CD4-positive, alpha-beta T cell (primary cell): ENCODE measurements around the gene SIL1. TPM values are rescaled to one million over a fixed set of nuclear protein-coding genes. Genes with fewer than 3 reads are reported as not detected.

Source experiments
- ATAC-seq: fragments of 200-7000 bp; cut with Tn5 transposase; one replicate; pipeline ENCODE4 v1.10.0; 2022; ENCODE audit warnings: mild to moderate bottlenecking; ENCODE audit not compliant: poor library complexity
- CTCF ChIA-PET: fragments of 350-600 bp; sonication (Branson Sonifier 250); formaldehyde crosslinking; loops from one replicate; lab custom pipeline; 2021; ENCODE audit warnings: antibody characterized with exemption, inconsistent platforms; lab: Charles Lee
- POLR2A ChIA-PET: fragments of 350-600 bp; sonication (Branson Sonifier 250); formaldehyde crosslinking; loops from one replicate; lab custom pipeline; 2021; ENCODE audit warnings: antibody characterized with exemption, inconsistent platforms; lab: Charles Lee
- DNase-seq, 14 experiments: peaks; one replicate each; pipeline ENCODE4 v3.0.0-alpha.2; 2013 to 2020; ENCODE audit warnings: mixed read lengths in 2 of 14
- H3K27ac ChIP-seq, 2 donors: one replicate each; pipeline versions ENCODE4 v1.5.1 to v1.7.0; 2013; ENCODE audit warnings: low read length in 2 of 2, low read depth in 1 of 2, mild to moderate bottlenecking in 1 of 2
- H3K27me3 ChIP-seq, 2 experiments: 1 replicate in 1 of 2; 2 replicates in 1 of 2; pipeline versions ENCODE4 v1.6.1 to v1.7.0; 2013; ENCODE audit warnings: low read length in 2 of 2, control low read depth in 1 of 2, mild to moderate bottlenecking in 1 of 2, moderate library complexity in 1 of 2; ENCODE audit not compliant: insufficient read depth in 2 of 2, control insufficient read depth in 1 of 2
- H3K36me3 ChIP-seq: one replicate; pipeline ENCODE4 v1.6.1; 2013; ENCODE audit warnings: low read length, control low read depth; ENCODE audit not compliant: insufficient read depth
- H3K4me1 ChIP-seq: one replicate; pipeline ENCODE4 v1.6.1; 2013; ENCODE audit warnings: low read length, control low read depth; ENCODE audit not compliant: insufficient read depth
- H3K4me3 ChIP-seq: one replicate; pipeline ENCODE4 v1.5.1; 2013; ENCODE audit warnings: mild to moderate bottlenecking, low read length, moderate library complexity
- H3K9me3 ChIP-seq, 2 experiments: 1 replicate in 1 of 2; 2 replicates in 1 of 2; pipeline versions ENCODE4 v1.6.1 to v1.7.0; 2013; ENCODE audit warnings: low read length in 2 of 2, mild to moderate bottlenecking in 2 of 2, control low read depth in 1 of 2, moderate library complexity in 1 of 2; ENCODE audit not compliant: control insufficient read depth in 1 of 2, insufficient read depth in 1 of 2
- H3K27ac Mint-ChIP-seq: one replicate; pipeline ENCODE4 v1.8.0; 2020; ENCODE audit warnings: mixed read lengths
- H3K27me3 Mint-ChIP-seq: one replicate; pipeline ENCODE4 v1.8.0; 2021; ENCODE audit warnings: mixed read lengths
- H3K36me3 Mint-ChIP-seq: one replicate; pipeline ENCODE4 v1.8.0; 2021; ENCODE audit warnings: low read depth, mixed read lengths
- H3K4me1 Mint-ChIP-seq: one replicate; pipeline ENCODE4 v1.8.0; 2021; ENCODE audit warnings: low read depth, mixed read lengths
- H3K4me3 Mint-ChIP-seq: one replicate; pipeline ENCODE4 v1.8.0; 2020; ENCODE audit warnings: mild to moderate bottlenecking, mixed read lengths
- H3K9me3 Mint-ChIP-seq: one replicate; pipeline ENCODE4 v1.8.0; 2020; ENCODE audit warnings: mixed read lengths
- CTCF ChIP-seq: fragments of 200-600 bp; IDR thresholded peaks from one replicate; pipeline ENCODE4 v1.8.0; 2022; ENCODE audit warnings: antibody characterized with exemption, mild to moderate bottlenecking
- intact Hi-C, 2 experiments: fragments of 100-400 bp; cut with DNase I in 1 of 2; cut with micrococcal nuclease in 1 of 2; formaldehyde crosslinking; loops; one replicate each; pipeline versions ENCODE4 v1.15.1 to v1.9.0; 2023 to 2025; cut with DNase I, micrococcal nuclease
- total RNA-seq, 174 experiments: library from RNA in 2 of 174; stranded (reverse) in 2 of 174; gene quantifications; one replicate each; pipeline ENCODE4 v1.2.3 and lab custom pipeline; 2021 to 2026

Gene SIL1
- total RNA-seq, 2 experiments from 2014 or later, result 5.6 to 9.2 TPM

GRCh38 chr5:139052975-139053374, 145.2 kb downstream of the SIL1 start:
- H3K27ac ChIP-seq, result no peak overlapping the region
- Mint-ChIP-seq H3K27me3 (no peaks in the 10 kb centered on the region), H3K9me3 (no peaks in the 10 kb centered on the region), H3K4me1 (no peaks in the 10 kb centered on the region), H3K4me3 (no peak overlapping the region), H3K36me3 (no peaks in the 10 kb centered on the region), H3K27ac (no peak overlapping the region)
- H3K27me3 ChIP-seq, result no peaks in the 10 kb centered on the region
- ChIA-PET CTCF (no interaction called here), POLR2A (no interaction called here)
- no peak for TF ChIP-seq CTCF
- ATAC-seq (no peak), DNase-seq (no peak)
- H3K4me1 ChIP-seq, result no peaks in the 10 kb centered on the region
- H3K36me3 ChIP-seq, result peaks cover 3% of the 10 kb centered on the region
- H3K9me3 ChIP-seq, result no peaks in the 10 kb centered on the region
- H3K4me3 ChIP-seq, result no peak overlapping the region
- intact Hi-C loops, result no loop called here

DNA sequence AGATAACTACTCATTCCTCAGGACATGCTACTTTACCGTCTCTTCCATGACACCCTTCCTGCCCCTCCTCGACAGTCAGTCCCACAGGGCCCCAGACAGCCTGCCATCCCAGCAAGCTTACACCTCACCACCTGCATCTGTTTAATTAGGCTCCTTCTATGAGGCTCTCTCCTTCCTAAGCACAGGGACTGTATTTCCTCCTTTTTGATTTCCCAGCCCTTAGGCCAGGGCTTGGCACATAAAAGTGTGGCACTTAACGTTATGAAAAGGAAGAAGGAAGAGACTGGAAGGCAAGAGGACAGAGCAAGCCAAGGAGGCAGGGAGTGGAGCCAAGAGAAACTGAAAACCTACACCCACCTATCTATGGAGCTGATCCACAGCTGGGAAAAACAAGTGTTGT, 146.8 kb downstream of the SIL1 start:
- Mint-ChIP-seq H3K27ac (no peak overlapping the region), H3K4me3 (no peak overlapping the region), H3K27me3 (no peaks in the 10 kb centered on the region), H3K9me3 (no peaks in the 10 kb centered on the region), H3K4me1 (no peaks in the 10 kb centered on the region), H3K36me3 (no peaks in the 10 kb centered on the region)
- no peak for DNase-seq
- no peak for ATAC-seq
- Histone ChIP-seq H3K9me3 (no peaks in the 10 kb centered on the region), H3K36me3 (peaks cover 3% of the 10 kb centered on the region), H3K27ac (no peak overlapping the region), H3K4me1 (no peaks in the 10 kb centered on the region), H3K4me3 (no peak overlapping the region), H3K27me3 (no peaks in the 10 kb centered on the region)
- no peak for TF ChIP-seq CTCF
- intact Hi-C loops, result no loop called here
- ChIA-PET CTCF (no interaction called here), POLR2A (no interaction called here)

GRCh38 chr5:139050432-139050831, 147.7 kb downstream of the SIL1 start:
- Mint-ChIP-seq H3K9me3 (no peaks in the 10 kb centered on the region), H3K36me3 (no peaks in the 10 kb centered on the region), H3K27ac (no peak overlapping the region), H3K4me3 (no peak overlapping the region), H3K4me1 (no peaks in the 10 kb centered on the region), H3K27me3 (no peaks in the 10 kb centered on the region)
- H3K27ac ChIP-seq, result no peak overlapping the region
- POLR2A ChIA-PET, result no interaction called here
- H3K4me1 ChIP-seq, result no peaks in the 10 kb centered on the region
- H3K4me3 ChIP-seq, result no peak overlapping the region
- intact Hi-C loops, result no loop called here
- no peaks in the 10 kb centered on the region for H3K27me3 ChIP-seq
- DNase-seq (no peak), ATAC-seq (no peak)
- H3K9me3 ChIP-seq, result no peaks in the 10 kb centered on the region
- no peak for TF ChIP-seq CTCF
- H3K36me3 ChIP-seq, result peaks cover 3% of the 10 kb centered on the region
- CTCF ChIA-PET, result no interaction called here
